AG04449 (cell line): ENCODE data around the gene FXYD2.

Experiments
- CTCF ChIA-PET: fragments of 350-600 bp; formaldehyde crosslinking; extraction: SDS; loops from one replicate; lab custom pipeline; 2021; ENCODE audit warnings: antibody characterized with exemption; lab: Yijun Ruan, JAX
- POLR2A ChIA-PET: fragments of 400-600, 350-600 bp; formaldehyde crosslinking; extraction: SDS; loops from one replicate; lab custom pipeline; 2020; ENCODE audit warnings: antibody characterized with exemption, inconsistent platforms; lab: Yijun Ruan, JAX
- DNase-seq: peaks from one replicate; pipeline ENCODE4 v3.0.0-alpha.2; 2010; ENCODE audit warnings: low read depth, low spot score
- H3K4me3 ChIP-seq: 2 replicates; pipeline ENCODE4 v1.5.1; 2011; ENCODE audit warnings: low read depth, mild to moderate bottlenecking, control low read depth, low read length
- CTCF ChIP-seq: IDR thresholded peaks from one replicate; pipeline ENCODE4 v1.5.1; 2011; ENCODE audit warnings: mild to moderate bottlenecking, moderate library complexity, low read length, control low read depth, inconsistent platforms; ENCODE audit not compliant: insufficient read depth; ENCODE audit errors: missing control alignments

FXYD2 gene

GRCh38 chr11:117792241-117792640, 32.3 kb downstream of the FXYD2 start:
- CTCF ChIA-PET = interaction anchor here (1.4 to 6.9 kb wide), 2 partner anchors 9 to 16 kb away, joined by 3 to 33 read pairs; no protein-coding TSS in a partner anchor
- no peak for DNase-seq
- no peak for TF ChIP-seq CTCF
- H3K4me3 ChIP-seq = no peak overlapping the region
- POLR2A ChIA-PET = no interaction called here

- CTCF ChIA-PET = interaction anchor here (1.6 to 6.9 kb wide), 2 partner anchors 18 to 29 kb away, joined by 4 to 33 read pairs; no protein-coding TSS in a partner anchor
- POLR2A ChIA-PET = no interaction called here
- DNase-seq = no peak
- H3K4me3 ChIP-seq = no peak overlapping the region
- no peak for TF ChIP-seq CTCF
Measured at GRCh38 chr11:117790279-117790678, 34.3 kb downstream of the FXYD2 start.

GRCh38 chr11:117789241-117789640, 35.3 kb downstream of the FXYD2 start:
- no peak for DNase-seq
- H3K4me3 ChIP-seq = no peak overlapping the region
- TF ChIP-seq CTCF = no peak
- CTCF ChIA-PET = interaction anchor here (1.6 to 6.9 kb wide), 2 partner anchors 19 to 30 kb away, joined by 4 to 33 read pairs; no protein-coding TSS in a partner anchor
- POLR2A ChIA-PET = no interaction called here

GRCh38 chr11:117786135-117786870, 38.2 kb downstream of the FXYD2 start:
- no peak for TF ChIP-seq CTCF
- no peak for DNase-seq

GRCh38 chr11:117782101-117782500, 42.4 kb downstream of the FXYD2 start:
- no peak for TF ChIP-seq CTCF
- POLR2A ChIA-PET = no interaction called here
- DNase-seq = no peak
- no peak overlapping the region for H3K4me3 ChIP-seq
- CTCF ChIA-PET = interaction anchor here (1.8 kb wide), 1 partner anchor 25 kb away, joined by 5 read pairs; no protein-coding TSS in a partner anchor

More at GRCh38 chr11:117786135-117786870, 38.2 kb downstream of the FXYD2 start:
- POLR2A ChIA-PET = no interaction called here
- H3K4me3 ChIP-seq = no peak overlapping the region
- CTCF ChIA-PET = interaction anchor here (1.3 kb wide), 1 partner anchor 22 kb away, joined by 7 read pairs; no protein-coding TSS in a partner anchor

- POLR2A ChIA-PET = no interaction called here
- H3K4me3 ChIP-seq = no peak overlapping the region
- TF ChIP-seq CTCF = no peak
- CTCF ChIA-PET = no interaction called here
- DNase-seq = no peak
Measured at GRCh38 chr11:117781627-117782026, 42.9 kb downstream of the FXYD2 start.
